Panc1 (cell line): ENCODE measurements around the gene OR2H1.

Source experiments
- TCF7L2 ChIP-seq: IDR thresholded peaks from 2 replicates; pipeline ENCODE4 v1.6.1; 2011; ENCODE audit warnings: mild to moderate bottlenecking, low read depth, low read length, inconsistent platforms
- TF ChIP-seq, protein P1 (sequence below): fragments of 450-650 bp; IDR thresholded peaks from 2 replicates; pipeline ENCODE4 v1.5.1; 2017; ENCODE audit warnings: mild to moderate bottlenecking

- TF ChIP-seq, protein P1, sequence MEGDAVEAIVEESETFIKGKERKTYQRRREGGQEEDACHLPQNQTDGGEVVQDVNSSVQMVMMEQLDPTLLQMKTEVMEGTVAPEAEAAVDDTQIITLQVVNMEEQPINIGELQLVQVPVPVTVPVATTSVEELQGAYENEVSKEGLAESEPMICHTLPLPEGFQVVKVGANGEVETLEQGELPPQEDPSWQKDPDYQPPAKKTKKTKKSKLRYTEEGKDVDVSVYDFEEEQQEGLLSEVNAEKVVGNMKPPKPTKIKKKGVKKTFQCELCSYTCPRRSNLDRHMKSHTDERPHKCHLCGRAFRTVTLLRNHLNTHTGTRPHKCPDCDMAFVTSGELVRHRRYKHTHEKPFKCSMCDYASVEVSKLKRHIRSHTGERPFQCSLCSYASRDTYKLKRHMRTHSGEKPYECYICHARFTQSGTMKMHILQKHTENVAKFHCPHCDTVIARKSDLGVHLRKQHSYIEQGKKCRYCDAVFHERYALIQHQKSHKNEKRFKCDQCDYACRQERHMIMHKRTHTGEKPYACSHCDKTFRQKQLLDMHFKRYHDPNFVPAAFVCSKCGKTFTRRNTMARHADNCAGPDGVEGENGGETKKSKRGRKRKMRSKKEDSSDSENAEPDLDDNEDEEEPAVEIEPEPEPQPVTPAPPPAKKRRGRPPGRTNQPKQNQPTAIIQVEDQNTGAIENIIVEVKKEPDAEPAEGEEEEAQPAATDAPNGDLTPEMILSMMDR, result no peak
- no peak for TF ChIP-seq TCF7L2
These were observed 42.7 kb downstream of the OR2H1 start for GRCh38 chr6:29499704-29500103.
